GM19452 (cell line): ENCODE measurements around the gene MIER1.
A peak's percentile ranks its signal among the peaks of the same experiment; 100 is the strongest.
"Not testable (repeated sequence)": the region's sequence is repeated elsewhere in the genome, so short reads cannot be mapped to it uniquely, and the experiment has no call there.

ENCODE experiments used
- ATAC-seq: cut with Tn5 transposase; IDR thresholded peaks from one replicate; pipeline ENCODE4 v1.9.1; 2021; ENCODE audit not compliant: unreplicated experiment

The MIER1 gene

DNA sequence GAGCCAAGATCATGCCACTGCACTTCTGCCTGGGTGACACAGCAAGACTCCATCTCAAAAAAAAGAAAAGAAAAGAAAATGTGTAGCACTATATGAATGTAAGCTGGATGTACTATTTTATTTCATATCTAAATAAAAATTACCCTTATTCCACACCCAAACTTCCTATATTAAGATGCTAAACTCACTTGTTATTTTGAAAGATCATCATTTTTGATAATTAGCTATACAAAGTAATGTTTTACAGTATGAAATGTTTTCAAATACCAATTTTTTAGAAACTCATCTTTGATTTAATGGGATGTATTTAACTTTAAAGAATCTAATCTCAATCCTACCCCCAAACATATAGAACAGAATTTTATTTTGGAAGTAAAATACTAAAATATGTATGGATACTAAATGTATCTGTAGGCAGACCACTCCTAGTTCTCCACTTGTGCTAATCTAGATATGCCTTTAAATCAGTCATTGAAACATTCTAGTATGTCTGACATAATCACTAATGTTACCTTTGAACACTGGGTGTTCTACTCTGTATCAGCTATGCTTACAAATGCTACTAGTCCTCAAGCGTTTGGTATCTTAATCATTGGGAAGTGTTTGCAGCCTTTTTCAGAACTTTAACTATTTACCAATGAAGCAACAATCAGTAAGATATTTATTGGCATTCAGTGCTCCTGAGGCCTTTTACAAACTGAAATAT lies 12.9 kb downstream of the MIER1 start:
- ATAC-seq, result no peak

DNA sequence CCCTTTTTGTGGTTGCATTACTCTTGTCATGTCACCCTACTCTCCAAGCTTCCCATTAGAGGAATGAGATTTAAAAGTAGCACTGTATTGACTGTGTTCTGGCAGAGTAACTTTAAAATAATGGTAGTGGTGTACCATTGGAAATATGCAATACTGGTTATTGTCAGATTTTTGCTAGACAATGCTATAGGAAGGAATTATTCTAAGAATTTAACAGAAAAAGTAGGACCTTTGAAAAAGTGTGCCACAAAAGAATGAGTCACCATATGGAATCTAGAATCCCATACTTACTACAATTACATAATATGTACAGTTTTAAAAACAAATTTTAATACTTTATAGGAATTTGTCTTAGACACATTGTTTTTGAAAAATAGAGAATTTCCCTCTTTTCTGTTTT lies 13.8 kb downstream of the MIER1 start:
- no peak for ATAC-seq

DNA sequence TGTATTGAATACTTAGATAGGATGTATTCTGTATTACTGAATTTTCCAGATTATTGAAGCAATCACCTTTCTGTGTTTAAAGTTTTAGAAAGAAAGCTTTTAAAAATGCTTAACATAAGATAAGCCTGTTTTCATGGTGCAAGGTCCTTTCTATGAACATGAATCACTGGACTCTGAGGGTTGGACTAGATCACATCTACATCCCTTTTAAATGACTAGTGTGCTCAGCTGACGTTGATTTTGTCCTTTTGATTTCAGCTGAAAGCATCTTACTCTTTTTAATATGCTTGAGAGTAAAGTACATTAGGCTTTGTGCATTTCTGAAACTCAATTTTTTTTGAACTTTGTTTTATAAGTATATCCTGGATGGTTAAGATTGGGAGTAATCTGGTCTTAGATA lies 16.2 kb downstream of the MIER1 start:
- no peak for ATAC-seq

GRCh38 chr1:66943361-66943969 lies 18.7 kb downstream of the MIER1 start:
- no peak for ATAC-seq

DNA sequence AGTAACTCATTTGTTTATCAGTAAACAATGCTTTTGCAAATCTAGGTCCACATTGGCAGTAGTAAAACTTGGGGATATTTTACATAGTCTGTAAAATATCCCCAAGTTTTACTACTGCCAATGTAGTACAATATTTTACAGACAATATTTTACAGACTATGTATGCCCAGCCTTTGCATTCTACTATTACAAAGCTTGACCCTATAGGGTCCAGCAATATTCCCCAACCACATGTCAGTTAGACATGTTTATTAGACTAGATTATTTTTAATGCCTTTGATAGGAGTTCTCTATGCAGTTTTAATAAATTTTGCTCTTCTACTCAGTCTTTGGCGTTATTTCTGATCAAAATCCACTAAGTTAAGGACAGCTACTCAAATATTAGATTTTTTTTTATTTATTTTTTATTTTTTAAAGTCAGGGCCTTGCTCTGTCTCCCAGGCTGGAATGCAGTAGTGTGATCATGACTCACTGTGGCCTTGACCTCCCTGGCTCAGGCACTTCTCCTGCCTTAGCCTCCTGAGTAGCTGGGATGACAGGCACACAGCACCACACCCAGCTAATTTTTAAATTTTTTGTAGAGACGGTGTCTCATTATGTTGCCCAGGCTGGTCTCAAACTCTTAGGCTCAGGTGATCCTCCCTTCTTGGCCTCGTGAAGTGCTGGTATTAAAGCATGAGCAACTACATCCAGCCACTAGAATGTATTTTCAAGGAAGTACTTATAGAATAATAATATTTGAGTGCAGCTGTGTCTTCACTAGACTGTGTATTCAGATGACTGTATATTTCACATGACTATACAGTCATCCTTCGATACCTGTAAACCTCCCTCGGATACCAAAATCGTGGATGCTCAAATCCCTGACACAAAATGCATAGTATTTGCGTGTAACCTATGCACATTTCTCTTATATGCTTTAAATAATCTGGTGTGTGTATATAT lies 19.8 kb downstream of the MIER1 start:
- ATAC-seq, result no peak

DNA sequence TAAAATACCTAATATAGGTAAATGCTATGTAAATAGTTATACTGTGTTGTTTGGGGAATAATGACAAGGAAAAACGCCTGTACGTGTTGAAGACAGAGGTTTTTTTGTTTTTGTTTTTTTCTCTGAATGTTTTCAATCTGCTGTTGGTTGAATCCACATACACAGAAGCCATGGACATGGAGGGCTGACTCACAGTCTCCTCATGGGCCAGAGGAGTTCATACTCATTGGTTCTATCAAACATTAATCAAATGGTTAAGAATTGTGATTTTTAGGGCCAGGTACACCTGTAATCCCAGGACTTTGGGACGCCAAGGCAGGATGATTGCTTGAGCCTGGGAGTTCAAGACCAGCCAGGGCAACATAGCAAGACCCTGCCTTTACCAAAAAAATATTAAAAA lies 20.5 kb downstream of the MIER1 start:
- ATAC-seq, result no peak

- ATAC-seq, result no peak
Measured at GRCh38 chr1:66947267-66947666, 22.5 kb downstream of the MIER1 start.

DNA sequence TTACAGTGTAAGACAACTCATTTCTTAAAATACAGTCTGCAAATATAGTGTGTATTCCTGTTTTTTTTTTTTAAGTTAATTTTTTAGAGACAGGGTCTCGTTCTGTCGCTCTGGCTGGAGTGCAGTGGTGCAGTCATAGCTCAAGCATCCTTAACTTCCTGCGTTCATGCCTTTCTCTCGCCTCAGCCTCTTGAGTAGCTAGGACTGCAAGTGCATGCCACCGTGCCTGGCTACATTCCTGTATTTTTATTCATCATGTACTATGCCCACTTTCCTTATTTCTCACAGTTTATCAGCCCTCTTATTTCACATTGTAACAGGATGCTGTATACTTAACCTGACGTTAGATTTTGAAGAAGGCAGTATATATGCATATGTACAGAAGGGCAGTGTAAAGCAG lies 26.7 kb downstream of the MIER1 start:
- ATAC-seq, result no peak

GRCh38 chr1:66954208-66954607 lies 29.4 kb downstream of the MIER1 start:
- peak; percentile 81 for ATAC-seq

DNA sequence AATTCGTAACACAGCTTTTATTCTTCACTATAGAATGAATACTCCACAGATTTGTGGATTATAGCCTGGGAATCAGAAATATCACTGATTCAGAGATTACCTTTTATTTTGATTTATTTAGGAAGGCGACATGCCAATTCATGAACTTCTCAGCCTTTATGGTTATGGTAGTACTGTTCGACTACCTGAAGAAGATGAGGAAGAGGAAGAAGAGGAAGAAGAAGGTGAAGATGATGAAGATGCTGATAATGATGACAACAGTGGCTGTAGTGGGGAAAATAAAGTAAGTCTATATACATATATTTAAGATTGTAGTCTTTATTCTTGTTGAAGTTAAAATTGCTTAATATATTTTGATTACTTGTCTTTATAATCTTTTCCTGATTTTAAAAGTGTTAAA lies 33.1 kb downstream of the MIER1 start:
- ATAC-seq, result no peak

DNA sequence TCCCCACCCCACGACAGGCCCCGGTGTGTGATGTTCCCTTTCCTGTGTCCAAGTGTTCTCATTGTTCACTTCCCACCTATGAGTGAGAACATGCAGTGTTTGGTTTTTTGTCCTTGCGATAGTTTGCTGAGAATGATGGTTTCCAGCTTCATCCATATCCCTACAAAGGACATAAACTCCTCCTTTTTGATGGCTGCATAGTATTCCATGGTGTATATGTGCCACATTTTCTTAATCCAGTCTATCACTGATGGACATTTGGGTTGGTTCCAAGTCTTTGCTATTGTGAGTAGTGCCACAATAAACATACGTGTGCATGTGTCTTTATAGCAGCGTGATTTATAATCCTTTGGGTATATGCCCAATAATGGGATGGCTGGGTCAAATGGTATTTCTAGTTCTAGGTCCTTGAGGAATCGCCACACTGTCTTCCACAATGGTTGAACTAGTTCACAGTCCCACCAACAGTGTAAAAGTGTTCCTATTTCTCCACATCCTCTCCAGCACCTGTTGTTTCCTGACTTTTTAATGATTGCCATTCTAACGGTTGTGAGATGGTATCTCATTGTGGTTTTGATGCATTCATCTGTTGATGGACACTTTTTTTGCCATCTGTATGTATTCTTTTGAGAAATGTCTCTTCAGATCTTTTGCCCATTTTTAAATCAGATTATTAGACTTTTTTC lies 41.5 kb downstream of the MIER1 start:
- ATAC-seq, result not testable (repeated sequence)

GRCh38 chr1:66968574-66968973 lies 43.8 kb downstream of the MIER1 start:
- no peak for ATAC-seq

DNA sequence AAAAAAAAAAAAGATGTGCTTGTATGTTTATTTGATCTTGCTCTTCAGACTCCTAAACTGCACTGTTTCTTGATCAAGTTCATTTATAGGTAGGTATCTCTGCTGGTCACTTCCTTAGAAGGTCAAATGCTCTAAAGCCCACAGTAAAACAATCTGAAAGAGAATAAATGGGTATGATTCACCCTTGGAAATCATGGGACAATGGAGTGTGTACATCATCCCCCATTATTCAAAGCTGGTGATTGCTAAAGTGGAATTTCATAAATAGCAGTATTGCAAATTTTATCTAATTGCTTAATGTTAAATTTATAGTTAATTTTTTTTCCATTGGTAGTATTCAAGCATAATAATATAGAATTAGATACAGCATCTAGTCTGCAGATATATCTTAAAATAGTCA lies 53.4 kb downstream of the MIER1 start:
- no peak for ATAC-seq

GRCh38 chr1:66979621-66980020 lies 54.8 kb downstream of the MIER1 start:
- not testable (repeated sequence) for ATAC-seq

GRCh38 chr1:66980745-66981367 lies 56.1 kb downstream of the MIER1 start:
- ATAC-seq, result no peak

DNA sequence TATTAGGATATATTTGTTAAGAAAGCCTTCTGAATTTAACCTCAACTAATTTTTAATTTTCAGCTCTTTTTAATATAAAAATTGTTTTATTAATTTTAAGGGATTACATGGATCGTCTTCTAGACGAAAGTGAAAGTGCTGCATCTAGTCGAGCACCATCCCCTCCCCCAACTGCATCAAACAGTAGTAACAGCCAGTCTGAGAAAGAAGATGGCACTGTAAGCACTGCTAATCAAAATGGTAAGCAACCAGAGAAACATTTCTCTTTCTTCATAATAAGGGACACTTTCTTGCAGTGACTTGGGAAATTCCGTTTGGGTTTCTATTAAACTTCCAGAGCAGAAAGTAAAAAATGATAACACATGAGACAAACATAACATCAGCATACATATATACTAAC lies 56.9 kb downstream of the MIER1 start:
- ATAC-seq, result no peak

GRCh38 chr1:66982561-66983260 lies 57.9 kb downstream of the MIER1 start:
- ATAC-seq, result peak; percentile 60

DNA sequence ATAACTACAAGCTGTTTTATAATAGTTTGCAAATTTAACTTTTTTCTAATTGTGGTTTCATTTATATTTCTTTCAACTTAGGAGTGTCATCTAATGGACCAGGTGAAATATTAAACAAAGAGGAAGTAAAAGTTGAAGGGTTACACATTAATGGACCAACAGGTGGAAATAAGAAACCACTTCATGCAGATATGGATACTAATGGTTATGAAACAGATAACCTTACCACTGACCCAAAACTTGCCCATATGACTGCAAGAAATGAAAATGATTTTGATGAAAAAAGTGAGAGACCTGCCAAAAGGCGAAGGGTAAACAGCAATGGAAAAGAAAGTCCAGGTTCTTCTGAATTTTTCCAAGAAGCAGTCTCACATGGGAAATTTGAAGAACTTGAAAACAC lies 59.7 kb downstream of the MIER1 start:
- peak; percentile 79 for ATAC-seq

DNA sequence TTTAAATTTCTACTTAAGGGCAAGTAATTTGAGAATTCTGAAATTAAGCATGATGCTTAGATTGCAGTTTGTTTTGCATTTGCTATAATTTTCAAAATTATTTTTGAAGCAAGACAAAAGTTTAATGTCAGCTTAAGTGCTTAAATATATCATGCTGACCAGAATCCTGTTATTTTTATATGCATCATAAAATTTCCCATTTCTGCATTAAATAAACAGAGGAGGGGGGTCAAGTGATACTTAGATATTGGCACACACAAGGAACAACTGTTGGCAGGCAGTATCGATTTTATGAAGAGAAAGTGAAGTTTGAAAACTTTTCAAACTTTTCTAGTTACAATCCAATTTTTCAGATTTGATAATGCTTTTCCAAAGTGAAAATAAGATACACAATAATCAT lies 61.0 kb downstream of the MIER1 start:
- no peak for ATAC-seq

- no peak for ATAC-seq
Measured at GRCh38 chr1:66993076-66993475, 68.3 kb downstream of the MIER1 start.
